Activated T-cell treated with anti-CD3 and anti-CD28 coated beads, Interleukin-2, amount 50 U/mL, for 72 hours (primary cell): ENCODE results near the gene TERT. TPM values are rescaled to one million over a fixed set of nuclear protein-coding genes. Genes with fewer than 3 reads are reported as not detected.

Source experiments
- ATAC-seq, 2 donors: fragments of 150-1000 bp; cut with Tn5 transposase; replicated peaks in 1 of 2; 2 replicates each; pipeline ENCODE4 v1.10.0; 2021; ENCODE audit warnings: moderate library complexity in 2 of 2, mild to moderate bottlenecking in 1 of 2
- DNase-seq, 2 donors: peaks; one replicate each; pipeline ENCODE4 v3.0.0; 2021 to 2022; ENCODE audit warnings: mixed read lengths in 1 of 2
- H3K27ac Mint-ChIP-seq: one replicate; pipeline ENCODE4 v1.8.0; 2022; ENCODE audit warnings: mild to moderate bottlenecking, moderate library complexity, mixed read lengths
- H3K27me3 Mint-ChIP-seq: one replicate; pipeline ENCODE4 v1.8.0; 2022; ENCODE audit warnings: low read depth, mixed read lengths
- H3K36me3 Mint-ChIP-seq, 2 donors: one replicate each; pipeline ENCODE4 v1.8.0; 2022; ENCODE audit warnings: mixed read lengths in 2 of 2, mild to moderate bottlenecking in 1 of 2; ENCODE audit not compliant: insufficient read depth in 2 of 2
- H3K4me1 Mint-ChIP-seq: one replicate; pipeline ENCODE4 v1.8.0; 2022; ENCODE audit warnings: low read depth, mixed read lengths
- H3K4me3 Mint-ChIP-seq, 2 donors: one replicate each; pipeline ENCODE4 v1.8.0; 2022; ENCODE audit warnings: mild to moderate bottlenecking in 2 of 2, mixed read lengths in 2 of 2, moderate library complexity in 2 of 2
- H3K9me3 Mint-ChIP-seq, 2 donors: one replicate each; pipeline ENCODE4 v1.8.0; 2022; ENCODE audit warnings: mixed read lengths in 2 of 2
- total RNA-seq, 2 donors: library from RNA; stranded (reverse); gene quantifications; one replicate each; pipeline ENCODE4 v1.2.3, GENCODE V29; 2022

The TERT gene
- total RNA-seq, 2 donors from 2014 or later = 2.5 to 5.1 TPM

DNA sequence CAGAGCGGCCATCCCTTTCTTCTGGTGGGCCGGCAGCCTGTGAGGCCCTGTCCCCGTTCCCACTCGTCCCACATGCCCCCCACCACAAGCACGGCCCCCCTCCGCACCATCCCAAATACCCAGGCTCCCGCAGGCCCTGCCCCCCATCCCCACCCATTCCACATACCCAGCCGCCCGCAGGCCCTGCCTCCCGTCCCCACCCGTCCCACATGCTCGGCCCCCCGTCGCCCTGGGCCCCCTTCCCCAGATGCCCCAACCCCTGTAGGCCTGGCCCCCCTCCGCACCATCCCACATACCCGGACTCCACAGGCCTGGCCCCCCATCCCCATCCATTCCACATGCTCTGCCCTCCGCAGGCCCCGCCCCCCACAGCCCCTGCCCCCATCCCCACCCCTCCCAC is 82.0 kb downstream of the TERT start:
- ATAC-seq (no peak), DNase-seq (no peak)
- H3K9me3 Mint-ChIP-seq = no peaks in the 10 kb centered on the region
- H3K27ac Mint-ChIP-seq = no peak overlapping the region
- no peak overlapping the region for H3K4me3 Mint-ChIP-seq
- no peaks in the 10 kb centered on the region for H3K4me1 Mint-ChIP-seq
- H3K27me3 Mint-ChIP-seq = no peaks in the 10 kb centered on the region
- H3K36me3 Mint-ChIP-seq = no peaks in the 10 kb centered on the region

DNA sequence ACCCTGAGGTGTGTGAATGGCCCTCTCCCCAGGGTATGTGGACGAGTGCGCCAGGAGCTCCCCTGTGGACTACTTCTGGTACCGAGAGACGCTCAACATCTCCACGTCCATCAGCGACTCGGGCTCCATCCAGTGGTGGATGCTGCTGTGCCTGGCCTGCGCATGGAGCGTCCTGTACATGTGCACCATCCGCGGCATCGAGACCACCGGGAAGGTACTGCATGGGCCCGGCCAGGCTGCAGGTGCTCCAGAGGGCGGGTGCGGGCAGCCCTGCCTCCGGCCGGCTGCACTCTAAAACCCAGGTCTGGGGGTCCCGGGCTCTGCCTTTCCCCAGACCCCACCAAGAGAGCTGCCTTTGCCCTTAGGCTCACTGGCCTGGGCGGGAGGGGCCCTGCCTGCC is 82.6 kb downstream of the TERT start:
- DNase-seq (no peak), ATAC-seq (no peak)
- Mint-ChIP-seq H3K27ac (no peak overlapping the region), H3K9me3 (no peaks in the 10 kb centered on the region), H3K36me3 (no peaks in the 10 kb centered on the region), H3K27me3 (no peaks in the 10 kb centered on the region), H3K4me1 (no peaks in the 10 kb centered on the region), H3K4me3 (no peak overlapping the region)

DNA sequence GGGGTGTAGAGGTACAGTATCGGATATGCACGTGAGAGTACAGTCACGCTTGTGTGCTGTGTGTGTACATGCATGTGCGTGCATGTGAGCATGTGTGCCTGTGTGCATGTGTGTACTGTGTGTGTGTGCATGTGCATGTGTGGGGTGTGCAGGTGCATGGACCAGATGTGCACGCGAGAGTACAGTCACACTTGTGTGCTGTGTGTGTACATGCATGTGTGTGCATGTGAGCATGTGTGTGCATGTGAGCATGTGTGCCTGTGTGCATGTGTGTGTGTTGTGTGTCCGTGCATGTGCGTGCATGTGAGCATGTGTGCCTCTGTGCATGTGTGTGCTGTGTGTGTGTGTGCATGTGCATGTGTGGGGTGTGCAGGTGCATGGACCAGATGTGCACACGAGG is 83.2 kb downstream of the TERT start:
- Mint-ChIP-seq H3K4me1 (no peaks in the 10 kb centered on the region), H3K9me3 (no peaks in the 10 kb centered on the region), H3K4me3 (no peak overlapping the region), H3K27me3 (no peaks in the 10 kb centered on the region), H3K36me3 (no peaks in the 10 kb centered on the region), H3K27ac (no peak overlapping the region)
- ATAC-seq (no peak), DNase-seq (no peak)

DNA sequence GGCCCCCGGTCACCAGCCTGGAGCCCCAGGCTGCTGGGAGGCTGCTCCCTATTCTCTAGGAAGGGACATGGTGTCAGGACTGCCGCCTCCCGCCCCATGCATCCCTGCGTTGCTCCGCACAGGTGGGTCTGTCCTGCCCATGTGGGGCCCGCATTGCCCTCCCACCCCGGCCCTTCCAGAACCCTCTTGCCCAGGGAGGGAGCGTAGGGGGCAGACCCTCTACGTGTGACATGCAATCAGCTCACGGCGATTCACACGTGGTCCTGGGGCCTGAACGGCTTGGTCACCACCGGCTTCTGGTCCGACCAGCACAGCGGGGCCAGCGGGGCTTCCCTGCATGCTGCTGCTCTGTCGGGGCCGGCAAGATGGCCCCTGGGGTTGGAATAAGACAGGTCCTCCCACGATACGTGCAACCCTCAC is 84.0 kb downstream of the TERT start:
- DNase-seq (no peak), ATAC-seq (no peak)
- no peaks in the 10 kb centered on the region for H3K36me3 Mint-ChIP-seq
- H3K27me3 Mint-ChIP-seq = no peaks in the 10 kb centered on the region
- no peaks in the 10 kb centered on the region for H3K9me3 Mint-ChIP-seq
- H3K4me3 Mint-ChIP-seq = no peak overlapping the region
- no peaks in the 10 kb centered on the region for H3K4me1 Mint-ChIP-seq
- no peak overlapping the region for H3K27ac Mint-ChIP-seq

DNA sequence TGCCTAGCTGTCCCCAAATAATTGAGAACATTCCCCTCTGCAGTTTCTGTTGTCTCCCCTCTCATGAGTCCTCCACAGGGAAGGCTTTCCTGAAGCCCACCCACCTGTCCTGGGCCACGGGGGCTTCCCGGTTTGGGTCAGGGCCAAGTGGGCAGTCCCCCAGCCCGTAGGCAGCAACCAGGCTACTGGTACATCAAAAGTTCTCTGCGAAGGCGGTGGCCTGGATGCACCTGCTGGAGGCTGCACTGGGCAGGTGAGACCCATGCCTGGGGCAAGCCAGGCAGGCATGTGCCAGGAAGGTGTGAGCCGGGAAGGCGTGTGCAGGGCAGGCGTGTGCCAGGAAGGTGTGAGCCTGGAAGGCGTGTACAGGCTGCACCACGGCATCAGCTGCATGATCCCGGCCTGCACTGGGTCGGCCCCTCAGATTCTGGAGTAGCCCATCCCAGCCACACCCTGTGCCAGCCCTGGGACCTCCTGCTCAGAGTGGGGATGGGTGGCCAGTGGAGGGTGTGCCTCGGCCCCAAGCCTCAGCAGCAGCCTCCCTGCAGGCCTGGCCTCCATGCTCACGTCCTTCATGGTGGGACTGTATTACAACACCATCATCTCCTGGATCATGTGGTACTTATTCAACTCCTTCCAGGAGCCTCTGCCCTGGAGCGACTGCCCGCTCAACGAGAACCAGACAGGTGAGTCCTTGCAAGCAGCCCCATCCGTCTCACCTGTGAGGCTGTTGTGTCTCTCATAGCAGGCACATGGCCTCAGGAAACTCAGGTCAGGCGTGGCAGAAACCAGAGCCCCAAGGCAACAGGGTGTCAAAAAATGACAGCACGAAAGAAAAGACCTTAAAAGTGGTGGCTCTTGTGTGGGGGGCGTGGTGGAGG is 84.7 kb downstream of the TERT start:
- Mint-ChIP-seq H3K4me1 (no peaks in the 10 kb centered on the region), H3K36me3 (no peaks in the 10 kb centered on the region), H3K4me3 (no peak overlapping the region), H3K9me3 (no peaks in the 10 kb centered on the region), H3K27ac (no peak overlapping the region), H3K27me3 (no peaks in the 10 kb centered on the region)
- ATAC-seq (no peak), DNase-seq (no peak)

DNA sequence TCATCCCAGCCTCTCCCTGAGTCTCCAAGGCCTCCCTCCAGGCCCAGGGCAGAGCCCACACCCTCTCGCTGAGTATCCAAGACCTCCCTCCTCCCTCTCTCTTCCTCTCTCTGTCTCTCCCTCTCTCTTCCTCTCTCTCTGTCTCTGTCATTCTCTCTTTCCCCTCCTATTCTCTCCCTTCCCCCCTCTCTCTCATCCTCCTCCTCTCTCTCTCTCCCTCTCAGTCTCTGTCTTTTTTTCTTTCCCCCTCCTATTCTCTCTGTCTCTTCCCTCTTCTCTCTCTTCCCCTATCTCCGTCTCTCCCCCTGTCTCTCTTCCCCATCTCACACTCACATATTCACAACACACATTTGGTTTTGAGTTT is 85.4 kb downstream of the TERT start:
- ATAC-seq (no peak), DNase-seq (no peak)
- Mint-ChIP-seq H3K36me3 (no peaks in the 10 kb centered on the region), H3K4me1 (no peaks in the 10 kb centered on the region), H3K9me3 (no peaks in the 10 kb centered on the region), H3K4me3 (no peak overlapping the region), H3K27ac (no peak overlapping the region), H3K27me3 (no peaks in the 10 kb centered on the region)

DNA sequence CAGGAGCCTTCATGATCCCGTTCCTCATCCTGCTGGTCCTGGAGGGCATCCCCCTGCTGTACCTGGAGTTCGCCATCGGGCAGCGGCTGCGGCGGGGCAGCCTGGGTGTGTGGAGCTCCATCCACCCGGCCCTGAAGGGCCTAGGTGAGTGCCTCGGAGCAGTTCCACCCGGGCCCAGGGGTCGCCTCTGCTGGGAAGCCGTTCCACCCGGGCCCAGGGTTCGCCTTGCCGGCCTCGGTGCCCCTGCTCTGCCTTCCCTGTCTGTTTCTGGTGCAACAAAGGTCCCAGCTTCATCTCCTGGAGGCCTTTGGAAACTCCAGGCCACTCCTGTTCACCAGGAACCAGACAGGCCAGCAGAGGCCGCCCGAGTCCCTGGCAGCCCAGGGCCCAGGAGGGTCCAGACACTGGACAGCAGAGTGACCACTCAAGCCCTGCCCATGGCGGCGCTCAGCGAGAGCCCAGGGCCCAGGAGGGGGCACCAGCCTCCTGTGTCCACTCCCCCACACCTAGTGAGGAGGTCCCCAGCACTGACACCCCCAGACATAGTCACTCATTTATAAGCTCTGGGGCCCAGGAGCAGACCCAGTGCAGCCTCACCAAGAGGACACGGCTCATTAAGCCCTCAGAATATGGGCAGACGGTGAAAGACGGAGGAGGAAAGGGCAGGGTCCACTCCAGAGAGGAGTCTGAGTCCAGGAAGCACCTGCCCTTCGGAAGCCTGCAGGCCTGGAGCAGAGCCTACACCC is 86.0 kb downstream of the TERT start:
- Mint-ChIP-seq H3K4me3 (no peak overlapping the region), H3K9me3 (no peaks in the 10 kb centered on the region), H3K4me1 (no peaks in the 10 kb centered on the region), H3K27me3 (no peaks in the 10 kb centered on the region), H3K36me3 (no peaks in the 10 kb centered on the region), H3K27ac (no peak overlapping the region)
- ATAC-seq (no peak), DNase-seq (no peak)

DNA sequence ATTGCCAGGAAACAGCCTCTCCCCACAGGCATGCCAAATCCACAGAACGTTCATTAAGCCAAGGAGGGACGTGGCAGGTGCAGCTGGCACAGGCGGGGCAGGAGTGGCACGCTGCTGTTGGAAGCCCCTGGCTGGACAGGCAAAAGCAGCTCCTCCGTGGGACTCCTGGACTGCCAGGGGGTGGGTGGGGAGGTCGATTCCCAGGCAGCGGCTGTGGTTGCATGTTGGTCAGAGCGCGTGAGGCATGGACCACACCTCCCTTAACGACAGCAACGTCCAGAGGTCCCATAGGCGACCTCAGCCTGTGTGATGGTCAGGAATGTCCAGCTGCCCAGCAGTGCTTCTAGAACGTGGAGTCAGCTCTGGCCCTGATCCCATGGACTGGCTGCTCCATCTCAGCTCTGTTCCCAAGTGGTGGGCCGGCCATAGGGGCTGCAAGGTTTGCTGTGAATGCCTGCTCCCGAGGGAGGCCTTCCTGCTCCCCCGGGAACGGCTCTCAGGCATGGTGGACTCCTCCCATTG is 86.6 kb downstream of the TERT start:
- Mint-ChIP-seq H3K36me3 (no peaks in the 10 kb centered on the region), H3K4me1 (no peaks in the 10 kb centered on the region), H3K9me3 (no peaks in the 10 kb centered on the region), H3K4me3 (no peak overlapping the region), H3K27ac (no peak overlapping the region), H3K27me3 (no peaks in the 10 kb centered on the region)
- ATAC-seq (no peak), DNase-seq (no peak)

DNA sequence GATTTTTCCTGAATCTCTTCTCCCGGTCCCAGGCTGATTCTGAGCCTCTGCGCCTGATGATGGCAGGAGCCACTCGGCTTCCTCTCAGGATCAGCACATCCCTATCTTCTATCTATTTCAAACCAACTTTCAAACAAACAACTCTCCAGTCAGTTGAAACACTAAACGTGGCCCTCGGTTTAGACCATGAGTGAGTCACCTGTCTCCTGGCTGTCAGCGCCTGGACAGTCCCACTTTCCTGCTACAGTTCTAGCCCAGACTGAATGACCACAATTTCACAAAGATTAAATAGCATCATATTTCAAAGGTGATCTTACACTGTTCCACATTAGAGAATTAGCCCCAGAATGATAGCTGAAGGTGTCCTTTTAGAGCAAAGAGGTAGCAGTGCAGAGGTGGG is 87.3 kb downstream of the TERT start:
- H3K36me3 Mint-ChIP-seq = no peaks in the 10 kb centered on the region
- H3K27ac Mint-ChIP-seq = no peak overlapping the region
- DNase-seq (no peak), ATAC-seq (no peak)
- no peak overlapping the region for H3K4me3 Mint-ChIP-seq
- H3K9me3 Mint-ChIP-seq = no peaks in the 10 kb centered on the region
- H3K4me1 Mint-ChIP-seq = no peaks in the 10 kb centered on the region
- no peaks in the 10 kb centered on the region for H3K27me3 Mint-ChIP-seq

DNA sequence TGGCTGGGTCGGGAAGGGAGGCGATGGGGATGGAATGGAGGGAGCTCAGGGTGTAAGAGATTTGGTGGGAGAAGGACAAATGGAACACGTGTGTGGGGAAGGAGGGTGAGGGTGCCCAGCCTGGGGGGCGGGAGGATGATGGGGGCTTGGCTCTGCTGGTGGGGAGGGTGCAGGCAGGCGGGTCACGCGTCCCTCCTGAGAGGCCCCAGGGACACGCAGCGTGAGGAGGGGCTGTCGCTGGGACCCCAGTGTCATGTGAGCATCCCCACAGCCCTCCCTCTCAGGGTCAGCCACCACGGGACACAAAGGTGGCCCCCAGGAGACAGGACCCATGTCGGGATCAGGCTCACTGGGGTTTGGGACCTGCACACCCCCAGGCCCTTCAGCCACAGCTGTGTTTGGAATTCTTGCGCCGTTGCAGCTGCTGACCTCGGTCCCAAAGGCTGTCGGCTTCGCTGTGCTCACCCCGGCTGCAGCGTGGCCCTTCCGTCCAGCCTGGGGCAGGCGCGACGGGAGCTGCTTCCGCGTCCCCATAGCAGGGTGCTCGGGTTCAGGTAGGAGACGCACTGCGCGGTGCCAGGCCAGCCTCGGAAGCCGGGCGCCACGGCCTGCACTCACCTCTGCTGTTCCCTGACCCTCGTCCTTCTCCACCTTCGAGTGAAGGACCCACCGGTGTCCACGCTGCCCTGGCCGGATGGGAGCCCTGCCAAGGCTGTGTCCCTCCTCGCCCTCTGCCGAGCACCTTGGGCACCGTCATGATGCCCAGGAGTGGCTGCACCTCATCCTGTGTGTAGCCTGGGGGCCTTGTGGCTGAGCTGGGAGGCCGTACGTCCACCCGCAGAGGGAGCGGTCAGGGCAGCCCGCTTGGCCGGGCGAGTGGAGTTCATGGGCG is 88.1 kb downstream of the TERT start:
- no peak for DNase-seq
- Mint-ChIP-seq H3K36me3 (no peaks in the 10 kb centered on the region), H3K9me3 (no peaks in the 10 kb centered on the region), H3K4me1 (no peaks in the 10 kb centered on the region), H3K4me3 (no peak overlapping the region), H3K27ac (no peak overlapping the region), H3K27me3 (no peaks in the 10 kb centered on the region)
- no peak for ATAC-seq

DNA sequence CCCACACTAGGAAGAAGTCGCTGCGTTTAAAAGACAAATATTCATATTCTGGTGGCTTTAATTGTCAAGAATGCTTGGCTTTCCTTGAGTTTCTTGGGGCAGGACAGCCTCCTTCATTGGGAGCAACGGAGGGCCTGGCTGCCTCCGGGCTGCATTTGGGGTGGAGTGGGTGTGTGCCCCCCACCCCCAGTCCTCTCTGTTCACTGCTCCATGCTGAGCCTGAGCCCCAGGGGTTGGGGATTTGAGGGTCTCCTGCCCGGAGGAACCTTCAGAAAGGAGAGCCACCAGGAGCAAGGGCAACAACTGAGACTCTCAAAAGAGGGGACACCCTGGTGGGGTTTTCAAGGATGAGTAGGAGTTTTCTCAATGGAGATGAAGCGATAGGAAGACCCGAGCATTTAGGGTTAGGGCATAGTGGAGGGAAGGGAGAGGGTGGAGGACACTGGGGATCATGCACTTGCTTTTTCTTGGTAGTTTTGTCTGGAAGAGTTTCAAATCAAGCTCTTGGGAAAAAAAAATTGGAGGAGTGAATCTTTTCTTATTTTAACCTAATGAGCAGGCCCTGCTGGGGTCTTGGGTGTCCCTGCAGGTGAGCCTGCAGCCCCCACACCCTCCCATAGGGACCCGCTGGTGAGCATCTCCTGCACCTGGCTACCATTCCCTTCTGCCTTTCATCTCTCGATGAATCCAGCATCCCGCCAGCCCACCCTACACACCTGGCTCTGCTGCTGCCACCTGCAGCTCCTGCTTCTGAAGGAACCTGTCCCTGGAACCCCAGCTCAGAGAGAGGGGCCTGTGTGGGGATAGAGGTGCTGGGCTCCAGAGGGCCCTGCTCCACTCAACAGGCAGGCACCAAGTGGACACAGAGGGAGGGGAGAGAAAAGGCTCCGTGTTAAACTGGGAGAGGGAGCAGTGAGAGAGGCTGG is 89.3 kb downstream of the TERT start:
- Mint-ChIP-seq H3K4me1 (no peaks in the 10 kb centered on the region), H3K36me3 (no peaks in the 10 kb centered on the region), H3K27ac (no peak overlapping the region), H3K4me3 (no peak overlapping the region), H3K27me3 (no peaks in the 10 kb centered on the region), H3K9me3 (no peaks in the 10 kb centered on the region)
- no peak for DNase-seq
- ATAC-seq = no peak

DNA sequence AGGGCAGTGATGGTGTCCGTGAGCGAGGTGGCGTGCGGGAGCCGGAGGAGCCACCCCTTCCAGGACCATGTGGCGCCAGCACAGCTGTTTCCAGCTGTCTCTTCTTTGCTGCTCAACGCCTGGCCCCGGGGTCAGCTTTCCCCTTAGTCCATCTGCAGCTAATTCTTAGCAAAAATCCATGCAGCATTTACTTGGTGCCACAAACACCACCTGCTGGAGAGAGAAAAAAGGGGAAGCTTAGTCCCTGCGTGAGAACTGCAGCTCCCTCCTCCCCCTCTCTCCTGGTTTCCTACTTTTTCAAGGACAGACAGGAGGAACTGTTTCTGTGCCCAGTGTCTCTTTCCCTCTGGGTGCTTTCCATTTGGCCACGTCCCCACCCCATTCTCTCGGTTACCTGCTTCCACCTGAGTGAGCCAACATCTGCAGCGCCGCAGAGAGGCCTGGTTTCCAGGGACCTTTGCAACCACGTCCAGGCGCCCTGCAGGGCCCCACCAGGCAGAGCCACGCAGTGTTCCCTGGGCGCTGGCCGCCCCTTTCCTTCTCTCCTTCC is 90.1 kb downstream of the TERT start:
- Mint-ChIP-seq H3K9me3 (no peaks in the 10 kb centered on the region), H3K36me3 (no peaks in the 10 kb centered on the region), H3K27ac (no peak overlapping the region), H3K4me3 (no peak overlapping the region), H3K27me3 (no peaks in the 10 kb centered on the region), H3K4me1 (no peaks in the 10 kb centered on the region)
- ATAC-seq (no peak), DNase-seq (no peak)
